IPS-20b (cell line): Measurements from ENCODE around the gene LACRT.
"Not testable (repeated sequence)": the region's sequence is repeated elsewhere in the genome, so short reads cannot be mapped to it uniquely, and the experiment has no call there.

Experiments
- H3K27ac ChIP-seq: one replicate; pipeline ENCODE4 v1.5.1; 2013; ENCODE audit warnings: low read length
- H3K27me3 ChIP-seq: 2 replicates; pipeline ENCODE4 v1.6.1; 2013; ENCODE audit warnings: mild to moderate bottlenecking, low read length, inconsistent platforms; ENCODE audit not compliant: insufficient read depth
- H3K36me3 ChIP-seq: 2 replicates; pipeline ENCODE4 v1.6.1; 2013; ENCODE audit warnings: low read depth, mild to moderate bottlenecking, inconsistent platforms, low read length, moderate library complexity; ENCODE audit not compliant: insufficient read depth
- H3K4me1 ChIP-seq: 2 replicates; pipeline ENCODE4 v1.6.1; 2013; ENCODE audit warnings: mild to moderate bottlenecking, control low read depth, inconsistent platforms, low read length, moderate library complexity; ENCODE audit not compliant: insufficient read depth
- H3K4me3 ChIP-seq: 2 replicates; pipeline ENCODE4 v1.5.1; 2013; ENCODE audit warnings: mild to moderate bottlenecking, low read length, inconsistent platforms
- H3K9ac ChIP-seq: 2 replicates; pipeline ENCODE4 v1.6.1; 2013; ENCODE audit warnings: low read depth, mild to moderate bottlenecking, inconsistent platforms, low read length, moderate library complexity
- H3K9me3 ChIP-seq: 2 replicates; pipeline ENCODE4 v1.6.1; 2013; ENCODE audit warnings: mild to moderate bottlenecking, low read depth, low read length, inconsistent platforms; ENCODE audit not compliant: insufficient read depth

Gene LACRT, protein sequence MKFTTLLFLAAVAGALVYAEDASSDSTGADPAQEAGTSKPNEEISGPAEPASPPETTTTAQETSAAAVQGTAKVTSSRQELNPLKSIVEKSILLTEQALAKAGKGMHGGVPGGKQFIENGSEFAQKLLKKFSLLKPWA

DNA sequence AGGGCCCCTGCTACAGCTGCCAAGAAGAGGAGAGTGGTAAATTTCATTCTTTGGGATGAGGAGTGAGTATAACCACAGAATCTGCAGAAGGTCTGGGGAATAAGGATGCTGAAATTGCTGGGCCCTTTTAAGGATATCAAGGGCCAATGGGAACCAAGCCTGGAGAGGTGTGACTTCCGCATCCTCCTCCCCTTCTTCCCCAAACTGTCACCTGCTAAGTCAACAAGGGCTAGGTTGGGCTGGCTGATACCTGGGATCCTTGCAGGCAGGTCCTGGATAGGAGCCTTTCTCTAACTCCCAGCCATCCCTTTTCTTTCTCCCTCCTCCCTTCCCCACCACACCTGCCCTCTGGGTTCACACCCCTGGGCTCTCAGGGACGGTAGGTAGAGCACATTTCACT lies at the start of gene LACRT:
TSS of gene LACRT (minus strand) at position 101 of the 400 bp plus-strand sequence. CDS start at position 47, 54 bp downstream.
- no peak within 1 kb of the TSS for H3K9ac ChIP-seq
- no peaks in the 10 kb centered on the region for H3K36me3 ChIP-seq
- H3K9me3 ChIP-seq, result no peaks in the 10 kb centered on the region
- no peaks in the 10 kb centered on the region; the same call in 1 of the 2 replicates for H3K27me3 ChIP-seq
- no peak within 1 kb of the TSS for H3K4me3 ChIP-seq
- no peaks in the 10 kb centered on the region for H3K4me1 ChIP-seq
- H3K27ac ChIP-seq, result no peak within 1 kb of the TSS

- H3K9me3 ChIP-seq, result peaks cover 6% of the 10 kb centered on the region; the same call in 1 of the 2 replicates
- peaks cover 35% of the 10 kb centered on the region; the same call in 1 of the 2 replicates for H3K4me1 ChIP-seq
- no peaks in the 10 kb centered on the region for H3K27me3 ChIP-seq
- no peak overlapping the region for H3K27ac ChIP-seq
- H3K36me3 ChIP-seq, result no peaks in the 10 kb centered on the region
- H3K4me3 ChIP-seq, result peak overlapping the region; percentile 30; the same call in 1 of the 2 replicates
- H3K9ac ChIP-seq, result peak overlapping the region; percentile 21; the same call in 1 of the 2 replicates
Observed at GRCh38 chr12:54683398-54683797, 48.7 kb upstream of the LACRT start.

DNA sequence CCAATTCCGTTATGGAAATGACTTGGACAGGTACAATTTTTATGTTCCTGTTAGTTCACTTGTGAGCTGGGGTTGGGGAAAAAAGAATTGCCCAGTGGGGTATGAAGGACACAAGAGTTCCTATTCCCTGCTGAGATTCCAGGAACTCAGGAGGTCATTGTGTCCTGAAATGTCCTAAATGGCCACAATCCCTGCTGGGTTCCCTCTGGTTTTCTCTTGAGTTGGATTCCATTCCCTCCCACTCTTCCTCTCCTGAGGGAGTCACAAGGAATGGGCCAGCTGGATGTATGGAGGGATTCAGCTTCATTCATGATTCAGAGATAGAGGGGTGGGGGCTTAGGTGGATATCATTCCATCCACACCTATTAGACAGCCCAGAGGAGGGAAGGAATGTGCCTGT lies 48.0 kb upstream of the LACRT start:
- H3K27me3 ChIP-seq, result no peaks in the 10 kb centered on the region
- H3K4me1 ChIP-seq, result peaks cover 39% of the 10 kb centered on the region; the same call in 1 of the 2 replicates
- H3K9ac ChIP-seq, result peak overlapping the region; percentile 21; the same call in 1 of the 2 replicates
- peak overlapping the region; percentile 30 for H3K4me3 ChIP-seq
- H3K27ac ChIP-seq, result peak overlapping the region; percentile 39
- H3K9me3 ChIP-seq, result peaks cover 6% of the 10 kb centered on the region; the same call in 1 of the 2 replicates
- H3K36me3 ChIP-seq, result no peaks in the 10 kb centered on the region

GRCh38 chr12:54680374-54680773 lies 45.7 kb upstream of the LACRT start:
- Histone ChIP-seq H3K27ac (no peak overlapping the region), H3K9me3 (no peaks in the 10 kb centered on the region), H3K4me3 (no peak overlapping the region), H3K9ac (no peak overlapping the region), H3K36me3 (no peaks in the 10 kb centered on the region), H3K27me3 (no peaks in the 10 kb centered on the region), H3K4me1 (peaks cover 42% of the 10 kb centered on the region; the same call in 1 of the 2 replicates)

GRCh38 chr12:54678131-54678530 lies 43.4 kb upstream of the LACRT start:
- H3K27ac ChIP-seq, result no peak overlapping the region
- H3K9me3 ChIP-seq, result no peaks in the 10 kb centered on the region
- H3K27me3 ChIP-seq, result no peaks in the 10 kb centered on the region
- no peak overlapping the region for H3K4me3 ChIP-seq
- H3K4me1 ChIP-seq, result peaks cover 27% of the 10 kb centered on the region; the same call in 1 of the 2 replicates
- H3K9ac ChIP-seq, result no peak overlapping the region
- no peaks in the 10 kb centered on the region for H3K36me3 ChIP-seq

GRCh38 chr12:54667945-54668344 lies 33.2 kb upstream of the LACRT start:
- no peaks in the 10 kb centered on the region for H3K36me3 ChIP-seq
- H3K9me3 ChIP-seq, result no peaks in the 10 kb centered on the region
- H3K27ac ChIP-seq, result no peak overlapping the region
- no peaks in the 10 kb centered on the region for H3K4me1 ChIP-seq
- H3K27me3 ChIP-seq, result no peaks in the 10 kb centered on the region
- H3K4me3 ChIP-seq, result no peak overlapping the region
- no peak overlapping the region for H3K9ac ChIP-seq

- H3K27me3 ChIP-seq, result no peaks in the 10 kb centered on the region
- H3K4me1 ChIP-seq, result no peaks in the 10 kb centered on the region
- no peaks in the 10 kb centered on the region for H3K36me3 ChIP-seq
- H3K9ac ChIP-seq, result no peak overlapping the region
- H3K27ac ChIP-seq, result no peak overlapping the region
- no peak overlapping the region for H3K4me3 ChIP-seq
- H3K9me3 ChIP-seq, result no peaks in the 10 kb centered on the region
Observed at GRCh38 chr12:54666008-54666407, 31.3 kb upstream of the LACRT start.

DNA sequence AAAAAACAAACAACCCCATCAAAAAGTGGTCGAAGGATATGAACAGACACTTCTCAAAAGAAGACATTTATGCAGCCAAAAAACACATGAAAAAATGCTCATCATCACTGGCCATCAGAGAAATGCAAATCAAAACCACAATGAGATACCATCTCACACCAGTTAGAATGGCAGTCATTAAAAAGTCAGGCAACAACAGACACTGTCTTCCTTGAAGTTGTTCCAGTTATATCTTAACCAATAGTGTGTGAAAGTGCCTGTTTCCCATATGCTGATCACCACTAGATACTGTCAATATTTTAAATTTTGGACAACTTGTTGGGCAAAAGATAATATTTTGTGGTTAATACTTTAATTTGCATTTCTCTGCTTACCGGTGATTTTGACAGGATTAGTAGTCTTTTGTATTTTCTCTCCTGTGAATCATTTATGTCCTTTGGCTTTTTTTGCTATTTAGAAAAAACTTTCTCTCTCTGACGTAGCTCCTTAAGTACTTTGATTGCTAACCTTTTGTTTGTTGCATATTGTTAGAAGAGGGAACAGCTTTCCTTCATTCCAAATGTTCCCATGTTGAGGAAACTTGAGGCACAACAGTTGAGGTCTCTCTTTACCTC lies 30.4 kb upstream of the LACRT start:
- not testable (repeated sequence) for H3K9me3 ChIP-seq, H3K4me3 ChIP-seq, H3K9ac ChIP-seq, H3K36me3 ChIP-seq, H3K27me3 ChIP-seq, H3K4me1 ChIP-seq, H3K27ac ChIP-seq

DNA sequence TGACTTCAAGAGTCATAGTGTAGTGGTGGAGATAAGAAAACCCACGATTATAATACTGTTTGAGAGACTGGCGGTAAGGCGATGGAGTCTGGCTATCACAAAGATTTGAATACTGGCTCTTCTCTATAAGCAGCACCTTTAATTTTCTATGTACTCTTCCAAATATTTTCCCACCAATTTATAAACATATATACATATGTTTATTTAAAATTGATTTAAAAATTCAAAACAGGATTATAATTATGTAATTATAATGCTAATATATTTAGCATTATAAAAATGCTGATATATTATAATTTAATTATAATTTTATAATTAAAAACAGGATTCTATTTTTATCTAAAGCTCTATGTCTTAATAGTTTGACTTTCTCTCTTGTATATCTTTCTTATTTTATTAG lies 28.9 kb upstream of the LACRT start:
- H3K27me3 ChIP-seq, result no peaks in the 10 kb centered on the region
- no peak overlapping the region for H3K27ac ChIP-seq
- H3K36me3 ChIP-seq, result no peaks in the 10 kb centered on the region
- no peaks in the 10 kb centered on the region for H3K9me3 ChIP-seq
- H3K4me3 ChIP-seq, result no peak overlapping the region
- H3K9ac ChIP-seq, result no peak overlapping the region
- no peaks in the 10 kb centered on the region for H3K4me1 ChIP-seq

- H3K4me3 ChIP-seq, result no peak overlapping the region
- 0 out of 2 replicates have a peak, but pooled peaks cover 7% of the 10 kb centered on the region for H3K27me3 ChIP-seq
- no peak overlapping the region for H3K27ac ChIP-seq
- H3K36me3 ChIP-seq, result no peaks in the 10 kb centered on the region
- no peaks in the 10 kb centered on the region for H3K9me3 ChIP-seq
- H3K4me1 ChIP-seq, result no peaks in the 10 kb centered on the region; the same call in 1 of the 2 replicates
- H3K9ac ChIP-seq, result no peak overlapping the region
Observed at GRCh38 chr12:54662026-54662425, 27.3 kb upstream of the LACRT start.

GRCh38 chr12:54661048-54661447 lies 26.4 kb upstream of the LACRT start:
- no peaks in the 10 kb centered on the region for H3K36me3 ChIP-seq
- H3K9ac ChIP-seq, result no peak overlapping the region
- 0 out of 2 replicates have a peak, but pooled peaks cover 7% of the 10 kb centered on the region for H3K27me3 ChIP-seq
- no peak overlapping the region for H3K4me3 ChIP-seq
- H3K27ac ChIP-seq, result no peak overlapping the region
- no peaks in the 10 kb centered on the region for H3K9me3 ChIP-seq
- H3K4me1 ChIP-seq, result no peaks in the 10 kb centered on the region; the same call in 1 of the 2 replicates

DNA sequence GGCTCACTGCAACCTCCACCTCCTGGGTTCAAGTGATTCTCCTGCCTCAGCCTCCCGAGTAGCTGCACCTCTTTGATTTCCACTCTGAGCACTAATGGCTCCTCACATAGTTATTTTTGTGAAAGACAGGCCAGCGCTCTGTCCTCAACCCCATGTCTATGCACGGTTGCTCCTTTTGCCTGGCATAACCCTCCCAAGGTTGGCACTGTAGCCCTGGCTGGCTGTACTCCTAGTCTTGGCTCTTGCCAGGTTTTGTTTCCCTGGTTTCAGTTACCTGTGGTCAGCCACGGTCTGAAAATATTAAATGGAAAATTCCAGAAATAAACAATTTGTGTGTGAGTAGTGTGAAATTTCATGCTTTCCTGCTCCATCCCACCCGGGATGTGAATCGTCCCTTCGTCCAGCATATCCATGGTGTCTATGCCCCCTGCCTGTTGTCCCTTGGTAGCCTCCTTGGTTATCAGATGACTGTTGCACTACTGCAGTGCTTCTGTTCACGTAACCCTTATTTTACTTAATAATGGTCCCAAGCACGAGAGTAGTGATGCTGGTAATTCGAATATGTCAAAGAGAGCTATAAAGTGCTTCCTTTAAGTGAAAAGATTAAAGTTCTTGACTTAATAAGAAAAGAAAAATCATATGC lies 25.7 kb upstream of the LACRT start:
- H3K4me1 ChIP-seq, result no peaks in the 10 kb centered on the region; the same call in 1 of the 2 replicates
- H3K9ac ChIP-seq, result no peak overlapping the region
- H3K4me3 ChIP-seq, result no peak overlapping the region

More for the DNA sequence above, 25.7 kb upstream of the LACRT start:
- Histone ChIP-seq H3K27ac (no peak overlapping the region), H3K9me3 (no peaks in the 10 kb centered on the region), H3K27me3 (0 out of 2 replicates have a peak, but pooled peaks cover 7% of the 10 kb centered on the region), H3K36me3 (no peaks in the 10 kb centered on the region)
